Smooth muscle cell of the pulmonary artery (primary cell): ENCODE measurements around the gene CEBPG. TPM values are rescaled to one million over a fixed set of nuclear protein-coding genes. Genes with fewer than 3 reads are reported as not detected.

ENCODE experiments used
- total RNA-seq: library from RNA; depleted of rRNA; stranded (reverse); fragments of >200 nt; gene quantifications from 2 replicates; pipeline ENCODE4 v1.2.3, GENCODE V29; 2014

Gene CEBPG
- total RNA-seq = 21.0 and 30.6 TPM in 2 replicates

GRCh38 chr19:33373453-33374235 is at the start of gene CEBPG:
TSS of gene CEBPG (plus strand) at chr19:33373709. CDS start at chr19:33379240, 5,531 bp downstream.

Other genes starting within 250 kb of the CEBPG start
- not detected in 2 replicates for gene WDR88, start 241.6 kb upstream of the CEBPG start, total RNA-seq
- gene LRP3, start 179.4 kb upstream of the CEBPG start, total RNA-seq = 45.4 and 49.3 TPM in 2 replicates
- not detected in 2 replicates for gene SLC7A10, start 147.9 kb upstream of the CEBPG start, total RNA-seq
- 0.07 and 0.13 TPM in 2 replicates for gene CEBPA, start 71.2 kb upstream of the CEBPG start, total RNA-seq
- gene PEPD, start 148.1 kb downstream of the CEBPG start, total RNA-seq = 43.3 and 67.3 TPM in 2 replicates
- gene CHST8, start 248.2 kb downstream of the CEBPG start, total RNA-seq = not detected in 2 replicates